Dendritic cell treated with granulocyte-macrophage colony-stimulating factor and Interleukin-4, amounts not matched to agents 40 ng/mL and 50 ng/mL, for 4 days (primary cell): ENCODE data around the gene PSD4.

Source experiments
- H3K27ac Mint-ChIP-seq: one replicate; pipeline ENCODE4 v1.8.0; 2022; ENCODE audit warnings: mild to moderate bottlenecking, mixed read lengths
- H3K27me3 Mint-ChIP-seq: one replicate; pipeline ENCODE4 v1.8.0; 2022; ENCODE audit warnings: mild to moderate bottlenecking, mixed read lengths
- H3K36me3 Mint-ChIP-seq: one replicate; pipeline ENCODE4 v1.8.0; 2022; ENCODE audit warnings: low read depth, mixed read lengths
- H3K4me1 Mint-ChIP-seq: one replicate; pipeline ENCODE4 v1.8.0; 2022; ENCODE audit warnings: low read depth, mixed read lengths
- H3K4me3 Mint-ChIP-seq: one replicate; pipeline ENCODE4 v1.8.0; 2022; ENCODE audit warnings: mild to moderate bottlenecking, moderate library complexity, mixed read lengths
- H3K9me3 Mint-ChIP-seq: one replicate; pipeline ENCODE4 v1.8.0; 2022; ENCODE audit warnings: mixed read lengths
- intact Hi-C: fragments of 100-400 bp; cut with micrococcal nuclease; formaldehyde crosslinking; loops from one replicate; pipeline ENCODE4 v1.15.0; 2022

Gene PSD4

GRCh38 chr2:113169002-113169530, 4.7 kb upstream of the PSD4 start:
- Mint-ChIP-seq H3K9me3 (no peaks in the 10 kb centered on the region), H3K4me1 (peaks cover 52% of the 10 kb centered on the region), H3K27me3 (no peaks in the 10 kb centered on the region), H3K36me3 (peaks cover 4% of the 10 kb centered on the region), H3K4me3 (no peak overlapping the region), H3K27ac (peak overlapping the region; percentile 74)
- intact Hi-C loops, result no loop called here

GRCh38 chr2:113169586-113169985, 4.2 kb upstream of the PSD4 start:
- Mint-ChIP-seq H3K4me1 (peaks cover 53% of the 10 kb centered on the region), H3K4me3 (no peak overlapping the region), H3K36me3 (peaks cover 8% of the 10 kb centered on the region), H3K27ac (peak overlapping the region; percentile 1), H3K27me3 (no peaks in the 10 kb centered on the region), H3K9me3 (no peaks in the 10 kb centered on the region)
- intact Hi-C loops, result no loop called here

- H3K36me3 Mint-ChIP-seq, result peaks cover 12% of the 10 kb centered on the region
- H3K27ac Mint-ChIP-seq, result peak overlapping the region; percentile 53
Observed at GRCh38 chr2:113171334-113172075, 2.3 kb upstream of the PSD4 start.

GRCh38 chr2:113172721-113173541, 840 bp upstream of the PSD4 start:
- H3K4me3 Mint-ChIP-seq, result no peak overlapping the region
- no peaks in the 10 kb centered on the region for H3K27me3 Mint-ChIP-seq
- peak overlapping the region; percentile 97 for H3K27ac Mint-ChIP-seq
- peaks cover 62% of the 10 kb centered on the region for H3K4me1 Mint-ChIP-seq
- peaks cover 26% of the 10 kb centered on the region for H3K36me3 Mint-ChIP-seq
- no peaks in the 10 kb centered on the region for H3K9me3 Mint-ChIP-seq
- intact Hi-C loops, result loop anchor here (5.0 kb wide), 1 partner anchor 36 kb away; no protein-coding TSS in a partner anchor

More at GRCh38 chr2:113171334-113172075, 2.3 kb upstream of the PSD4 start:
- no peaks in the 10 kb centered on the region for H3K9me3 Mint-ChIP-seq
- H3K4me1 Mint-ChIP-seq, result peaks cover 66% of the 10 kb centered on the region
- no peak overlapping the region for H3K4me3 Mint-ChIP-seq
- intact Hi-C loops, result loop anchor here (5.0 kb wide), 1 partner anchor 34 kb away; no protein-coding TSS in a partner anchor
- H3K27me3 Mint-ChIP-seq, result no peaks in the 10 kb centered on the region

- H3K9me3 Mint-ChIP-seq, result no peaks in the 10 kb centered on the region
- peak overlapping the region; percentile 78 for H3K4me3 Mint-ChIP-seq
- peaks cover 39% of the 10 kb centered on the region for H3K36me3 Mint-ChIP-seq
- peaks cover 64% of the 10 kb centered on the region for H3K4me1 Mint-ChIP-seq
- intact Hi-C loops, result loop anchor here (5.0 kb wide), 1 partner anchor 37 kb away; no protein-coding TSS in a partner anchor
- H3K27ac Mint-ChIP-seq, result peak overlapping the region; percentile 97
- no peaks in the 10 kb centered on the region for H3K27me3 Mint-ChIP-seq
Observed at GRCh38 chr2:113174376-113174750, 592 bp downstream of the PSD4 start.

- H3K9me3 Mint-ChIP-seq, result no peaks in the 10 kb centered on the region
- H3K27ac Mint-ChIP-seq, result peak overlapping the region; percentile 97
- peaks cover 66% of the 10 kb centered on the region for H3K4me1 Mint-ChIP-seq
- H3K4me3 Mint-ChIP-seq, result peak overlapping the region; percentile 78
- intact Hi-C loops, result no loop called here
- H3K36me3 Mint-ChIP-seq, result peaks cover 39% of the 10 kb centered on the region
- H3K27me3 Mint-ChIP-seq, result no peaks in the 10 kb centered on the region
Observed at GRCh38 chr2:113175042-113175628, 1.4 kb downstream of the PSD4 start.

GRCh38 chr2:113175736-113176695, 2.2 kb downstream of the PSD4 start:
- H3K4me3 Mint-ChIP-seq, result peak overlapping the region; percentile 78
- peak overlapping the region; percentile 97 for H3K27ac Mint-ChIP-seq
- intact Hi-C loops, result no loop called here
- H3K36me3 Mint-ChIP-seq, result peaks cover 46% of the 10 kb centered on the region
- peaks cover 75% of the 10 kb centered on the region for H3K4me1 Mint-ChIP-seq
- no peaks in the 10 kb centered on the region for H3K9me3 Mint-ChIP-seq
- H3K27me3 Mint-ChIP-seq, result no peaks in the 10 kb centered on the region

- no peaks in the 10 kb centered on the region for H3K9me3 Mint-ChIP-seq
- no peaks in the 10 kb centered on the region for H3K27me3 Mint-ChIP-seq
- no peak overlapping the region for H3K27ac Mint-ChIP-seq
- H3K4me1 Mint-ChIP-seq, result peaks cover 83% of the 10 kb centered on the region
- intact Hi-C loops, result no loop called here
- peaks cover 46% of the 10 kb centered on the region for H3K36me3 Mint-ChIP-seq
- no peak overlapping the region for H3K4me3 Mint-ChIP-seq
Observed at GRCh38 chr2:113176696-113177355, 3.1 kb downstream of the PSD4 start.

GRCh38 chr2:113178069-113178746, 4.4 kb downstream of the PSD4 start:
- Mint-ChIP-seq H3K27ac (no peak overlapping the region), H3K9me3 (no peaks in the 10 kb centered on the region), H3K36me3 (peaks cover 59% of the 10 kb centered on the region), H3K4me3 (no peak overlapping the region), H3K27me3 (no peaks in the 10 kb centered on the region), H3K4me1 (peaks cover 86% of the 10 kb centered on the region)
- intact Hi-C loops, result no loop called here

- Mint-ChIP-seq H3K27me3 (no peaks in the 10 kb centered on the region), H3K4me1 (peaks cover 86% of the 10 kb centered on the region), H3K27ac (no peak overlapping the region), H3K4me3 (no peak overlapping the region), H3K9me3 (no peaks in the 10 kb centered on the region), H3K36me3 (peaks cover 63% of the 10 kb centered on the region)
- intact Hi-C loops, result no loop called here
Observed at GRCh38 chr2:113178891-113179290, 5.1 kb downstream of the PSD4 start.

- peaks cover 64% of the 10 kb centered on the region for H3K36me3 Mint-ChIP-seq
- H3K9me3 Mint-ChIP-seq, result no peaks in the 10 kb centered on the region
- H3K27ac Mint-ChIP-seq, result no peak overlapping the region
- H3K4me3 Mint-ChIP-seq, result no peak overlapping the region
- no peaks in the 10 kb centered on the region for H3K27me3 Mint-ChIP-seq
- H3K4me1 Mint-ChIP-seq, result peaks cover 84% of the 10 kb centered on the region
- intact Hi-C loops, result no loop called here
Observed at GRCh38 chr2:113179446-113180045, 5.8 kb downstream of the PSD4 start.
